Hypothalamus (tissue), 51 donors: Measurements from ENCODE around the gene RETREG3.

ENCODE experiments used
- DNase-seq, 51 donors: peaks; one replicate each; lab custom pipeline; 2025; lab: John Stamatoyannopoulos, UW

Gene RETREG3

GRCh38 chr17:42617956-42618431 lies 8.8 kb upstream of the RETREG3 start:
- peak in 1 of 51 donors; percentile 11 for DNase-seq

GRCh38 chr17:42613699-42614295 lies 4.6 kb upstream of the RETREG3 start:
- no peak for DNase-seq

- no peak for DNase-seq
Measured at GRCh38 chr17:42612013-42612412, 2.8 kb upstream of the RETREG3 start.

- DNase-seq: peak in 13 of 51 donors; percentile 13 to 59 (median 48)
Measured at GRCh38 chr17:42609814-42610801, 934 bp upstream of the RETREG3 start.

- DNase-seq: peak in 2 of 51 donors; percentile 41 to 46
Measured at GRCh38 chr17:42608305-42609181, 631 bp downstream of the RETREG3 start.

- no peak for DNase-seq
Measured at GRCh38 chr17:42607769-42608168, 1.4 kb downstream of the RETREG3 start.

DNA sequence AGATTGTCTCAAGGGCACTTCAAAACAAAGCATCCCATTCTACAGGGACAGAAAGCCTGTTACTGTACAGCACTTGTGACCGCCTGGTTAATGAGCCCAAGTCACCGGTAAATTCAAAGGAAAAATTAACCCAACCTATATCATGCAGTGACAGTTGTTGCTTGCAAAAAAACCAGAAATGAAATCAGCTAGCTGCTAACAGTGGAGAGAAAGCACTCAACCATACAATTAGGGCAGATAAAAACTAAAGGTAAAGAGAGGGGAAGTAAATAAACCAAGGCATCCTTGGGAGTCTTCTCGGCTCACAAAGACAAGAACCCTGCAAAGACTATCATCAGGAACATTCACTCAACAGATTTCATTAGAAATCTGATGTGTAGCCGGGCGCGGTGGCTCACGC lies 5.9 kb downstream of the RETREG3 start:
- no peak for DNase-seq

GRCh38 chr17:42598905-42599304 lies 10.3 kb downstream of the RETREG3 start:
- peak in 18 of 51 donors; percentile 1 to 36 (median 7) for DNase-seq

DNA sequence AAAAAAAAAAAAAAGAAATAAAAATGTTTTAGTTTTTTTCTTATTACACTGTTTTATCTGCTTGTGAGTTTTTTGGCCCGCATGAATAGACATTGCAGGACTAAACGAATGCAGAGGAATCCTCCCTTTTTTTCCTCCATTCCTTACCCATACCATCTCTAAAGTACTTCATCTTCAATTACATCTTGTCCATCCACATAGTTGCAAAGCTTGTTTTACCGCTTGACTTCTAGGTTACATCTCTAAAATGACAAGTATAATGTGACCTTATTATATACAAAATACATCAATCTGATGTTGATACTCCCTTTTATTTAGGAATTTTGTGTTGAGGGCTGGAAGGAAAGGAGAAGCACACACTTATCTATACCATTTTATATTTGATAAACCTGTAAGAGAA lies 12.8 kb downstream of the RETREG3 start:
- DNase-seq: no peak

DNA sequence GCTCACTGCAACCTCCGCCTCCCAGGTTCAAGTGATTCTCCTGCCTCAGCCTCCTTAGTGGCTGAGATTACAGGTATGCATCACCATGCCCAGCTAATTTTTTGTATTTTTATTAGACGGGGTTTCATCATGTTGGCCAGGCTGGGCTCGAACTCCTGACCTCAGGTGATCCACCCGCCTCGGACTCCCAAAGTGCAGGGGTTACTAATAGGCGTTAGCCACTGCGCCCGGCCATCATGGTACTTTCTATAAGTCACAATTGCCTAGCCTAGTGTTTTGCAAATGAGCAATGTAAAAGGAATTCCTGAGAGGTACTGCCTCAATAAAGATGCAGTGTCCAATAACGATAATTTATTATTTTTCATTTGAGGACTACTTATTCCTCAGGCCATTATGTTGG lies 17.8 kb downstream of the RETREG3 start:
- no peak for DNase-seq

DNA sequence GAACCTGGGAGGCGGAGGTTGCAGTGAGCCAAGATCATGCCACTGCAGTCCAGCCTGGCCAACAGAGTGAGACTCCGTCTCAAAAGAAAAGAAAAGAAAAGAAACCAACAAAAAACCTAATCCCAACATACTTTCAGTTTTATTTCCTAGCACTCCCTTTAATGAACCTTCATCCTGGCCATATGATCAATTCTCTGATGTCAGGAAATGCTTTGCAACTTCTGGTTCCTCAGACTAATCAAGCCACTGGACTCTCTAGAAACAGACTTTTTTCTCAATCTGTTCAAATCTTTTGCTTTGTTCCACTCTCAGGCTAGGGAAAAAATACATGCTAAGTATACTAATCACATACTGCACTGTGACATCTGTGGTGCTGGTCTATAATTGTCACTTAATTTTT lies 18.3 kb downstream of the RETREG3 start:
- DNase-seq: no peak

GRCh38 chr17:42586514-42587230 lies 22.5 kb downstream of the RETREG3 start:
- DNase-seq: no peak

GRCh38 chr17:42585353-42585752 lies 23.8 kb downstream of the RETREG3 start:
- DNase-seq: no peak

- DNase-seq: no peak
Measured at GRCh38 chr17:42584880-42585279, 24.3 kb downstream of the RETREG3 start.

DNA sequence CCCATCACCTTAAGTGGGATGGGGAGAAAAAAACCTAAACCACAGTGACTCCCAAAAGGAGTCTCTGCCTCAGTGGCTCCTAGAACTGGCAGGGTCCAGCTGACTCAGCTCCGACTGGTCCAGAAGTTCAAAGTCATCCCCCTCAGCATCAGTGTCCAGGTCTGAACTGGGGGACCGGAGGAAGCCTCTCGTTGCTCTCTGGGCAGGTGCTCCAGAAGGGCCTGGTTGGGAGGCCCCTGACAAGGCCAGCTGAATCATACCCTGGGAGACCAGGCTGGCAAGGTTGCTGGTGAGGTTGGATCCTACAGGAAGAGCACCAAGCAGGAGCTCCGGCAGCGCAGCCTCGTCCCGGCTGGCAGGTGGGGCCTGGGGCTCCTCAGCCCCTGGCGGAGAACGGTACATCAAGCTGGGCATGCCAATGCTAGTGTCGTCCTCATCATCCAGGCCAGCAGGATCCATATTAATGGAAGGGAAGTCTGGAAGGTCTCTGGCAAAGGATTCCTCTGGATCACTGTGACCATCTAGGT lies 27.4 kb downstream of the RETREG3 start:
- DNase-seq: no peak

- DNase-seq: no peak
Measured at GRCh38 chr17:42579794-42580551, 29.2 kb downstream of the RETREG3 start.

DNA sequence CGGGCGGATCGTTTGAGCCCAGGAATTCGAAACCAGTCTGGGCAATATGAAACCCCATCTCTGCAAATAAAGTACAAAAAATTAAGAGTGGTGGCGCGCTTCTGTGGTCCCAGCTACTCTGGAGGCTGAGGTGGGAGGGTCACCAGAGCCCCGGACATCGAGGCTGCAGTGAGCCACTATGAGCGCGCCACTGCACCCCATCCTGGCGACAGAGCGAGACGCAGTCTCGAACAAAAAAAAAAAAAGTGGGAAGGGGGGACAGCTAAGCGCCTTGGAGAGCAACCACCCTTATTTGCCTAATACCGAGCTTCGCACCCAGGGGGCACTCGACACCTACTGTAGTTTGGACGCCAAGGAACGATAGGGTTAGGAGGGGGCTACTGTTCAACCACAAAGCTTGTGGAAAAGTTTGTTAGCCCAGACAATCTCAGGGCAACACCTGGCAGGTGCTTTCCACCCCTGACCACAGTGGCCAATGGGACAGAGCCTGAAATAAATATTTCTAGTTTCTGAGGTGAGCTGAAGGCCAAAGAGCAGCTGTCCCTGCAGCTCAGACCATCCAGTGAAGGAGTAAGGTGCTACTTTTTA lies 30.8 kb downstream of the RETREG3 start:
- DNase-seq: peak in 38 of 51 donors; percentile 5 to 70 (median 44)

- DNase-seq: peak; percentile 54 to 96 (median 91)
Measured at GRCh38 chr17:42577532-42578281, 31.5 kb downstream of the RETREG3 start, which contains the start of gene PSMC3IP. Gene PSMC3IP, minus strand, starts transcription at chr17:42577729. Its CDS starts 43 bp downstream, at chr17:42577686.
